HG03521 (cell line): ENCODE measurements around the gene ATXN10.
"Not testable (repeated sequence)": the region's sequence is repeated elsewhere in the genome, so short reads cannot be mapped to it uniquely, and the experiment has no call there.

Experiments used
- ATAC-seq: cut with Tn5 transposase; IDR thresholded peaks from one replicate; pipeline ENCODE4 v1.9.1; 2021; ENCODE audit warnings: mild to moderate bottlenecking, moderate library complexity; ENCODE audit not compliant: unreplicated experiment

Gene ATXN10, protein sequence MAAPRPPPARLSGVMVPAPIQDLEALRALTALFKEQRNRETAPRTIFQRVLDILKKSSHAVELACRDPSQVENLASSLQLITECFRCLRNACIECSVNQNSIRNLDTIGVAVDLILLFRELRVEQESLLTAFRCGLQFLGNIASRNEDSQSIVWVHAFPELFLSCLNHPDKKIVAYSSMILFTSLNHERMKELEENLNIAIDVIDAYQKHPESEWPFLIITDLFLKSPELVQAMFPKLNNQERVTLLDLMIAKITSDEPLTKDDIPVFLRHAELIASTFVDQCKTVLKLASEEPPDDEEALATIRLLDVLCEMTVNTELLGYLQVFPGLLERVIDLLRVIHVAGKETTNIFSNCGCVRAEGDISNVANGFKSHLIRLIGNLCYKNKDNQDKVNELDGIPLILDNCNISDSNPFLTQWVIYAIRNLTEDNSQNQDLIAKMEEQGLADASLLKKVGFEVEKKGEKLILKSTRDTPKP

DNA sequence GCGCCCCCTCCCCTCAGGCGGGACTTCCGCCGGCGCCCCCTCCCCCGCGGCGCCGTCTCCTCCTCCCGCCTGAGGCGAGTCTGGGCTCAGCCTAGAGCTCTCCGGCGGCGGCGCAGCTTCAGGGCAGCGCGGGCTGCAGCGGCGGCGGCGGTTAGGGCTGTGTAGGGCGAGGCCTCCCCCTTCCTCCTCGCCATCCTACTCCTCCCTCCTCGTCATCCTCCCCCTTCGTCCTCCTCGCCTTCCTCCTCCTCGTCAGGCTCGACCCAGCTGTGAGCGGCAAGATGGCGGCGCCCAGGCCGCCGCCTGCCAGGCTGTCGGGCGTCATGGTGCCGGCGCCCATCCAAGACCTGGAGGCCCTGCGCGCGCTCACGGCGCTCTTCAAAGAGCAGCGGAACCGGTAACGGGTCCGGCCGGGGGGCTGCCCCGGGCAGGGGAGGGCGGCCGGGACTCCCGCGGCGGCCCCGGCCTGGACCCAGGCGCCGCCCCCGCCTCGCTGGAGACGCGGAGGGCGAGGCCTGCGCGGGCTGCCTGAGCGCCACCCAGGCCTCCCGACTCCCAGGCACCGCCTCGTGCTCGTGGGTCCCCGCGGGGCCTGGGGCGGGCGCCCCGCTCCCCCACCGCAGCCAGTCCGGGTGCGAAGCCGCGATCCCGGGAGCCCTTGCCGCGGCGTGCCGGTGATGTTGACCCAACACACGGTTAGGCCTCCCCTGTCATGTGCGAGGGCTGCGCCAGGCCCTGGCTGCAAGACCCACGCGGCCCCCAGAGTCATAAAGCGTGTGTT is at the start of gene ATXN10:
Gene ATXN10, plus strand, starts transcription at position 52 of the 781 bp plus-strand sequence. Its CDS starts 230 bp downstream, at position 282.
- ATAC-seq = peak; percentile 61

DNA sequence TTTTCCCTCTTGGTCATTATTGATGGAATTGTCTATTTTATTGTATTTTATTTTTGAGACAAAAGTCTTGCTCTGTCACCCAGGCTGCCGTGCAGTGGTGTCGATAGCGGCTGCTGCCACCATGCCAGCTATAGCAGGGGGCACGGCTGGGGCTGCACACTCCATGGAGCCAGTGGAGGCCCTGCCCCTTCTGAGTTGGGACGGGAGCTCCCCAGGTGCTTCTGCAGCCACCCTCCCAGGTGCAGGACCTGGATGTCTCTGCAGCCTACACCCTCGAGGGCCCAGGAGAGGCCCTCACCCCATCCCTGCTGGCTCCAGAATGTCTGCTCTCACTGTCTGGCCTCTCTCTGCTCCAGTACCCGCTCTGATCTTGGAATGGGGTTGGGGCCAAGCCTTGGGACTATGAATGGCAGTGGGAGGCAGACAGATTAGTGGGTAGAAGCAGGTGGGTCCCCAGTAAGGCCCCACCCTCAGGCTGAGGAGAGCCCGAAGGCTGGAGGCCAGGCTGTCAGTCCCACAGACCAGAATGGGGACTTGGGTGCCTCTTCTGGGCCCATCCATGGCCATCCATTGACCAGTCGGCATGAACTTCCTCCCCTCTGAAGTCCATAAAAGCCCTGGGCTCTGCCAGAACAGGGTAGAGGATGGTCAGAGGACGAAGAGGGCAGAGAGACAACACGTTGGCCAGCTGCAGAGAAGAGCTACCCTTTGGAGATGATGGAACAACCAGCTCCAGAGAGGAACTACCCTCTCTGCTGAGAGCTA is 49.6 kb upstream of the ATXN10 start:
- ATAC-seq = no peak

DNA sequence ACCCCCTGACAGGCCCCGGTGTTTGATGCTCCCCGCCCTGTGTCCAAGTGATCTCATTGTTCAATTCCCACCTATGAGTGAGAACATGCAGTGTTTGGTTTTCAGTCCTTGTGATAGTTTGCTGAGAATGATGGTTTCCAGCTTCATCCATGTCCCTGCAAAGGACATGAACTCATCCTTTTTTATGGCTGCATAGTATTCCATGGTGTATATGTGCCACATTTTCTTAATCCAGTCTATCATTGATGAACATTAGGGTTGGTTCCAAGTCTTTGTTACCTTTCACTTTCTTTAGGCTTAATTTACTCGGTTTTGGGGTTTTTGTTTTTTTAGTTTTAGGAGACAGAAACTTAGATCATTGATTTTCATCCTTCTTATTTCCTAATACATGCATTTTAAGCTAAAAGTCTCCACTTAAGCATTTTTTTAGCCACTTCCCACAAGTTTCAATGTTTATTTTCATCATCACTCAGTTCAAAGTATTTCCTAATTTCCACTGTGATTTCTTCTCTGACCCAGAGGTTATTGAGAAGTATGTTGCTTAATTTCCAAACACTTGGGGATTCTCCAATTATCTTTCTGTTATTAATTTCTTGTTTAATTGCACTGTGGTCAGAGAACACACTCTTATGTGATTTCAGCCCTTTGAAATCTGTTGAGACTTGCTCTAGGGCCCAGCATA is 48.0 kb upstream of the ATXN10 start:
- not testable (repeated sequence) for ATAC-seq

DNA sequence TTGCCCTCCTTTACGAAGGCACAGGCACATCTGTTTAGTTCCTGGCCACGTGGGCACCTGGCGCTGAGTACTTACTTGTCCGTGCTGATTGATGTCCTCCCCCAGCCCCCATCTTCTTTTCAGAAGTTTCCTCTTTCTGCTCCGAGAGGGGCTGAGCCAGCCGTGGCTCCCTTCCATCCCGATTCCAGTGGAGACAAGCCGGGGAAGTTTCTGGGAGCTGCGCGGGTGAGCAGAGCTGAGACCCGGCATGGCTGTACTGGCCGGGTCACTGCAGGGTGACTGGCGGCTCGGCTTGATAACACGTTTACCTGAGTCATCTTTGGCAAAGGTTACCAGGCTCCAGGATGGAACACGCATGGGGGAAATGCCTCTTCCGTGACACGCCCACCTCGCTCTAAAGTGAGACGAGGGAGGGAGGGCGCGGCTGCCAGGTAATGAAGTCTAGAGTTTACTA is 45.4 kb upstream of the ATXN10 start:
- no peak for ATAC-seq

DNA sequence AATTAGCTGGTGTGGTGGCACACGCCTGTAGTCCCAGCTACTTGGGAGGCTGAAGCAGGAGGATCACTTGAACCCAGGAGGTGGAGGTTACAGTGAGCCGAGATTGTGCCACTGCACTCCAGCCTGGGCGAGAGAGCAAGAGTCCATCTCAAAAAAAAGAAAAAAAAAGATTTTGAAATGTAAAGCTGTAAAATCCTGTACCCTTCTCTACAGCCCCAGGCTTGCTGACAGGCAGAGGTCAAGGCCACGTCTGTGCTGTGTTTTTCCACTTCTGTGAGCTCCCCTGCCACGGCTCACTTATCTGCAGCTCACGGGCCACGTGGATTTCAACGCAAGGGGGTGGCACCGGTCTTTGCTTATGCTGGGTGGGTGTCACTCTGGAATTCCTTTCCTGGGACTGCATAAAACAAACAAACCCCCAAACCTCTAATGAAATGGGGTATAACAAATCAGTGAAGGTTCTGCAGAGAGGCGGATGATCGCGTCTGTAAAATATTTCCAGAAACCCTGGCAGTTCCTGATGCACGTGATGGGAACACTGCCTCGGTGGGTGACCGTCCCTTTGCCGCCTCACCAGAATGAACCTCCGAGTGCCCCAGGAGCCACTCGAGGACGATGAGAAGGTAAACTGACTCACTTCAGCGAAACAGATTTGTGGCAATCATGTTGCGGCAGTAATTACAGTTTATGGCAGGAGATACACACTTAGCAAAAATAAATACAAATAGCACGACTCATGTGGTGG is 44.0 kb upstream of the ATXN10 start:
- ATAC-seq = no peak

DNA sequence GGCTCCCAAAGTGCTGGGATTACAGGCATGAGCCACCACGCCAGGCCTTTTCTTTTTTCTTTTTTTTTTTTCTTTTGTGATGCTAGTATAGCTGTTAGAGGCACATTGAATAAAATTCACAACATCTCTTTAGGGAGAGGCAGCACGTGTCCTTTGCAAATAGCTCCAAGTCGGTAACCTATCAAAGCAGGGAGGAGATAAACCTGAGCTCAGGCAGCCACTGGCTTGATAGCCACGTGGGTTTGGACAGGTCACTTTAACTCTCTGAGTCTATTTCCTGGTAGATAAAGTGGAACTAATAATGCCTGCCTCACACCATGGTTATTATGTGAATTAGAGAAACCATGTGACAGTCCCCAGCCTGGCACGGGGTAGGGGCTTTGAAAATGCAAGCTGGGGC is 43.1 kb upstream of the ATXN10 start:
- no peak for ATAC-seq

DNA sequence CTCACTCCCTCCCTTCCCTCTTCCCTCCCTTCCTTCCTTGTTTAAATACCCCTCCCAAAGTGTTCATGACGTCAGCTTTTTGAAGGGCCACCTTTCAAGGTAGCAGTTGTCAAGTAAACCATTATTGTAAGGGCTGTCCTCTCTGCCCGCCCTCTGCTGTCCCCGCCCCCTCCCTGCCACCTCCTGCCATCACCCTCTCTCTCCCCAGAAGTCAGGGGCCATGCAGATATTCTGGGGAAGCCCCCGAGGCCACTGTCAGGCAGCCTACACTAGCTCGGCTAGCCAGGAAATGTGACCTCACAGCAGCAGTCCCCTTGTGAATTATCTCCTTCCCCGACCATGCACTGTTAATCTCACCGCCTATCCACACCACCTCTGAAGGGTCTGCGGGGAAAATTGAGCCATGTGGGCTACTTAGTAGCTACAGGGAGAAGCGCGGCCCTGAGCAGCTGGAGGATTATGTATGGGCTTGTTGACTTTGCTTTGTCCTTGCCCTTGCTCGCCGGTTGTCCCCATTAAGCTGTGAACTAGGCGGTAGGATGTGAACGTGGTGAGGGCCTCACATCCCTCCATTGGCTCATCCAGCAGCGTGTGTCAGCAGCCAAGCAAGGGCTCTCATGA is 42.1 kb upstream of the ATXN10 start:
- no peak for ATAC-seq

DNA sequence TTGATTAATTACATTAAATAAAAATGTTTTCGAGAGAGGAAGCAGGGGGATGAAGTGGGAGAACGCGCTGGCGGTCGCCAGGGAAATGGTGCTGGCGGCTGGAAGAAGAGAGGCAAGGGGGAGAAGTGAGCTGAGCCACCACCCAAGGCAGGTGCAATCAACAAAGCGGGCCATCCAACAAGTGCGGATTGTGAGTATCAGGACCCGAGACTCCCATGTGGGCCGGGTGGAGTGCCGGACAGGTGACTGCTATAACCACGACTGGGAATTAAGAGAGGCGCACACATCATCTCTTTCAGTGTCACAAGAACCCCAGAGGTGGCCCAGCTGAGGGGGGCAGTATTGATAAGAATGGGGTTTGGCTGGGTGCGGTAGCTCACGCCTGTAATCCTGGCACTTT is 41.2 kb upstream of the ATXN10 start:
- no peak for ATAC-seq

DNA sequence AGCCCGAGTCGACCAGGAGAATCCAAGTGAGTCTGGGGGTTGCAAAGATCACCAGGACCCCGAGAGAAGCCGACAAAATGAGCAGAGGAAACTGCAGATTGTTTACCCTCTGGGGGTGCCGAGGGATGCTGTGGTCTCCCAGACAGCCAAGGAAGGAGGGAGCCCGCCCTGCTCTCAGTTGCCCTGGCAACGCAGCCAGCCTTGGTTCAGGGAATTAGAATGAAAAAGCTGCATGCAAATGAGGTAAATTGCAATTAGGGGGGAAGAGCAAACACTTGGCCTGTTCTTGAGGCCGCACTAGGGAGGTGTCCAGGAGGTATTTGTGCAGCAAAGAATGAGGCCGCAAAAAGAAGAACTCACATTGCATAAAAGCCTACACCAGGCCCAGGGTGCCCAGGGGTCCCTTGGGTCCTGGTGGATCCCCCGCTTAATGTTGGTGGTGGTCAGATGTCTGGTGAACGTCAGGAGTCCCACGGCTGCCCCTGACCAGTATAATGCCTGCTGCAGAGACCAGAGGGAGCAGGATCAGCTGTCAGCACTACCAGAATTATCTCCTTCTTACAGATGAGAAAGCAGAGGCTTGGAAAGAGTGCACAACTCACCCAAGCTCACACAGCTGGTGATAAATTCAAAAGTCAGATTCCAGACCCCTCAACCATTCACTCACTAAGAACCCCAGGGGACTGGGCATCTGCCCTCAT is 40.3 kb upstream of the ATXN10 start:
- ATAC-seq = no peak

DNA sequence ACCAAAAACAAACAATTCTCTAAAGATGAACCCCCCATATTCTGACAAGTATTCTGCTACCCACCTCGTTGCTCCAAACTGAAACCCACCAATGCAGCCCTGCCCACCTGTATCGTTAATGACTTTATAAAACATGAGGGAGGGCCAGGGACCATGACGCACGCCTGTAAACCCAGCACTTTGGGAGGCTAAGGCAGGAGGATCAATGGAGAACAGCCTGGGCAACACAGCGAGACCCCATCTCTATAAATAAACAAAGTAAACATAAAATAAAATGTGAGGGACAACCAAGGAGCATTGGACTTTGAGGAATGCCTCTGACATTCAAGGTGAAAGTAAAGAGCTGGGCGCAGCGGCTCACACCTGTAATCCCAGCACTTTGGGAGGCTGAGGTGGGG is 39.8 kb upstream of the ATXN10 start:
- ATAC-seq = no peak

DNA sequence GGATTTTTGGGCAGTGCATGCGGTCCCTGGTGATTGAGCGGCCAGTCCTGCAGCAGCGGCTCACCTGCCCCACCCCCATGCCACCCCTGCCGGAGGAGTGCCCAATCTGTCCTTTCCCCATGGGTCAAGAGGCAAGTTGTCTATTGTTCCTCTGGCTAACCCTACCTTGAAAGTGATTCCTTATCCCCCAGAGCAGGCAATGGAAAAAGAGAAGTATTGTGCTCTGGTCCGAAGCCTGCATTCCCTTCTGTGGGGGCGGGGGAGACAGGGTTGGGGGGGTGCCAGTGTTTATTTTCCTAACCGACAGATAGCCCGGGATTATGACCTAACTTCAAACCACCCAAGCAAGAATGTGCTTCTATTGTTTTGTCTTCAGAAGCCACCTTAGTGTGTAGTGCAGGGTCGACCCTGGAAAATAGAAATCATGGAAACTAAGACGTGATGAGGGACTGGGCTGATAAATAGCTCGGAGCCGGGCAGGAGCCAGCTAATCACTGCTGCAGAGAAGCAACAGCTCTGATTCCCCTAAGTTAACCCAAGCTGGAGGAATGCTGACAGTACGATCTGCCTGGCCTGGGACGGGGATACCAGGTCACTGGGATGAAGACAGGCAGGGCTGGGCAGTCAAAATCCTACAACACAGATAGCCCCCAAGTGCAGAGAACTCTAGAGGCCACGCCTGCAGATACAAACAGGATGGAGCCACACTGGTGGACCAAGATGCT is 38.7 kb upstream of the ATXN10 start:
- no peak for ATAC-seq

DNA sequence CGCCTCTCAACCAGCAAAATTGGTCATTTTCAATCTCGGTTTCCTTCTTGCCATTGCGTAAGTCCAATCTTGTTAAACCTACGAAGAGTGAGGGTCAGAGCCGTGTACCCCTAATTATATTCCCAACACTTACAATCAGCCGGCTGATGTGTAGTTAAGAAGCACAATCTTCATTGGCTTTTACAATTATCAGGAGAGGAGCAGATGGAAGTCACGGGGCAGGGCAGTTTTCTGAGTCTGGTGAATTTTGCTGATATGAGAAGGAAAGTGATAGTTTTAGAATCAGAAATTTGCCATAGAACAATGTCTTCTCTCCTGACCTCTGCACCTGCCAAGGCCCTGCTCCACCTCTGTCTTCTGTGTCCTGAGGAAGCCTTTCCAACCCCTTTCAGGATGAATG is 35.0 kb upstream of the ATXN10 start:
- ATAC-seq = no peak

DNA sequence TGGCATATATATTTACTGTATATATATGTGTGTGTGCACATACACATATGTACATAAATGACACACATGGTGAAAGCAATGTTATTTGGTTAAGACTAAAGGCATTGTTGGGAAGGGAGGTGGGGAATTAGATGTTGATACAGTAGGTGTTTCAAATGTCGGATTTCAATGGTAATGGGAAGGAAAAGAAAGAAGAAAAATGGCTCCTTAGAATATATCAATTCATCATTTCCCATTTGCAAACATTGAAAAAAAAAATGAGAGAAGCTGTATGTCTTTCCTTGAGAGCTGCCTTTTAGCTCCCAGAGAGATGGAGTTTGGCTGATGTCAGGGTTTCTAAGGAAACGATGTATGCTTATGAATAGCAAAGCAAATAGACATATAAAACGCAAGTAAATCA is 33.4 kb upstream of the ATXN10 start:
- no peak for ATAC-seq

DNA sequence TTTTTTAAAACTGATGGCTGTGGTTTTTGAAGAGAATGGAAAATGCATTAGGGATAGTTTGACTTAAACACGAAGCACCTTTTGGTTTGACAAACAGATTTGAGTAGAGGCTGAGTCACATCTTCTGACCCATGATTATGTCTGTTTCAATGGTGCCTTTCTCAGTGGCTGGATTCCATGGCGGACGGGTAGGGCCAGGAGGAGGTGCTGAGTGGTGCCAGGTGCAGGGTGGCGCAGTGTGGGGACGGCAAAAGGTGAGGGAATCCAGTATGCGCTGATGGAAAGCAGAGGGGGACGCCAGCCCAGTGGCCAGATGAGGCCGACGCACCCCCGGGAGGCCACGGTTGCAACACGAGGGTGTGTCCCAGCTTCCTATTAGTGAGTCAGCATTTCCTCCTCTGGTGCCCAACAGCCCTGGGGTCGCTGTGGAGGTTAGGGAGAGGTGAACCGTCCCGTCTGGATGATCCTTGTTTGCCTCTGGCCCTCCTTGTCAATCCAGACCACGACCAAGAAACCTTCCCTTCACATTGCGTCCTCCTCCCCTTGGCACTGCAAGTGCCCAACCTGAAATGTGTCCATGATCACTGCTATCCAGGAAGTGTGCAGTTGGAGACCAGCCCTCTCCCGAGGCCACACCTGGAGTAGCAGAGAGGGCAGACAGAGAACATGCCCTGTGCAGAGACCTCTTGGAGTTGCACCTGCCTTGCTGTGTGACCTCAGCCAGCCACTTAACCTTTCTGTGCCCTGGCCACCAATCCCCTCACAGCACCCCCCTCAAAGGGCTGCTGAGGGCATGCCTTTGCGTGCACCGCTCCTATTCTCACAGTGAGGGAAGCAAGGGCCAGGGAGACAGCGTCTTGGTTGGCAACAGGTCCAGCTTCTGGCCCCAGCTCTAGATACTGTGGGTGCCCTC is 32.5 kb upstream of the ATXN10 start:
- no peak for ATAC-seq

DNA sequence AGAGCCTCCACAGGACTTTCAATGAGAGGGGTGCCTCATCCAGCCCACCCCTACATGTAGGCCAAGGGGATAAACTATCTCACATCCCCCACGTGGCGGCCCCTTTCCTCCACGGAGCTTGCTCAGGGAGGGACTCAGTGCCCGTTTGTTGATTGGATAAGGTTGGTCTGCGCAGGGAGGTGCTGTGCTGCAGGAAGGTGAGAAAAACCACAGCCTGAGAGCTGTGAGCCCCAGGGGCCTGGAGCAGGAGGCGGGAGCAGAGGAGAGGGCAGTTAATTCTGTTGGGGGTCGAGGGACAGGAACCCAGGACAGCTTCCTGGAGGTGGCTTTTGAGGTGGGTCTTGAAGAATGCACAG is 31.9 kb upstream of the ATXN10 start:
- no peak for ATAC-seq

DNA sequence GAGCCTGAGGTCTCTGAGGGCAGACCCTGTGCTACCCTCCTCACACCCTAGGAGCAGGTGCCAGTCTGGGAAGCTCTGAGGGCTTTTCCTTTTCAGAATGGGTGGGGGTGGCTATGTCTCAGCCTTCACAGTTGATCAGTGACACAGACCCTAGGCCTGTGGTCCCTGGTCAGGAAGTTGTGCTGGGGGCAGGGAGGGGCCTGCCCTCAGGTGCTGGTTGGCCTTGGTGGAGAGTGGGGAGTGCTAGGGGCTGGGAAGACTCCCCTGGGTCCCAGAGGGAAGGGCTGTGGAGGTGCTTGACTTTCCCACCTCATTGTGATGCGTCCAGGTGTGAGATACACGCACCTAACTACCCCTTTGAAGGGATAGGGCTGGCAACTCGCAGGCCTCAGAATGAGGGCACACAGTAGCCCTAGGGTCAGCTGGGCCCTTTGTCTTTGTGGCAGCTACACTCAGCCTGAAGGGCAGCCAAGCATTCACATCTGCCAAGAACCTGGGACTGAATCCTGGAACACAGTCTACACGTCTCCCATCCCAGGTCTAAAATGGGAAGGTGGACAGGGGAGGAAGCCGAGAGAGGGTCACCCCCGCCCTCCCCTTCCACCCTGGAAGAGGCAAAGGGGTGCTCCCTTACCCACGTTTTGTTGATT is 31.2 kb upstream of the ATXN10 start:
- ATAC-seq = no peak
